HG03039 (cell line): Measurements from ENCODE around the gene TREML2.
"Not testable (repeated sequence)": the region's sequence is repeated elsewhere in the genome, so short reads cannot be mapped to it uniquely, and the experiment has no call there.

Experiments
- ATAC-seq: cut with Tn5 transposase; IDR thresholded peaks from one replicate; pipeline ENCODE4 v1.9.1; 2021; ENCODE audit warnings: mild to moderate bottlenecking, moderate library complexity; ENCODE audit not compliant: unreplicated experiment

Gene TREML2

GRCh38 chr6:41209547-41210320 lies 8.8 kb upstream of the TREML2 start:
- no peak for ATAC-seq

- no peak for ATAC-seq
Observed at GRCh38 chr6:41208439-41209106, 7.6 kb upstream of the TREML2 start.

DNA sequence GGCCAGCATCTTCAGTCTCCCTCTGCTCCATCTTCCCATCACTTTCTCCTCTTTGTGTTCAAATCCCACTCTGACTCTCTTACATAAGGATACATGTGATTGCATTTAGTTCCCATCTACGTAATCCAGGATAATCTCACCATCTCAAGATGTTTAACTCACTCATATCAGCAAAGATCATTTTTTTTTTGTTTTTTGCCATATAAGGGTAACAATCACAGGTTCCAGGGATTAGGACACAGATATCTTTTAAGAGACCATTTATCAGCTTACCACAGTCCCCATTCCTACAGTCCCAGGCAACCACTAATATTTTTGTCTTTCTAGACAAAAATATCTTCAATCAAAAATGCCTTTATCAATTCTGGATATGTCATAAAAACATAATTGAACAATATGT lies 3.2 kb upstream of the TREML2 start:
- no peak for ATAC-seq

- no peak for ATAC-seq
Observed at GRCh38 chr6:41201764-41202173, 820 bp upstream of the TREML2 start.

DNA sequence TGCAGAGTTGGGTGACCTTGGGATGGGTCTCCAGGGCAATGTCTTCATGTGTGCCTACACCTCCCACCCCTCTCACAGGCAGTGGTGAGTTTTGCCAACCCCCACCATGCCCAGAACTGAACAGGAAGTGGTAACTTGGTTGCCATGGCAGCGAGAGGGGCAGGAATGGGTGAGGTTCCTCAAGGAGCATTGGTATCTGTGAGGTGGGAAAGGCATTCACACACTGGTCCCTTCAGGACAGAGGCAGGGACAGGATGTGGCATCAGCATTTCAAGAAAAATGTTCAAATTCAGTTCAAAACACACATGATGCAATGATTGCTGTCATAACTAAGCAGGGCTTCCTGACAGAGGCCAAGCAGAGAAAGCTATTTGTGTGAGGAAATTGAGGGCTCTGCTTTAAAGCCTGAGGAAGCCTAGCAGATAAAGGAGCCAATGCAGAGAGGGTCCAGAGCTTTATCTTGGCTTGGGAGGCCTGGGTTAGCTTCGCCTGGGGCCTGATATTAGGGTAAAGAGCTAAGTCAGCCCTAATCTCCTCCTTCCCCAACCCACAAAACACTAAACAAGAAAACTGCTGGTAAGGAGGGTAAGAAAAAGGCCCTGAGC lies 551 bp downstream of the TREML2 start:
- no peak for ATAC-seq

DNA sequence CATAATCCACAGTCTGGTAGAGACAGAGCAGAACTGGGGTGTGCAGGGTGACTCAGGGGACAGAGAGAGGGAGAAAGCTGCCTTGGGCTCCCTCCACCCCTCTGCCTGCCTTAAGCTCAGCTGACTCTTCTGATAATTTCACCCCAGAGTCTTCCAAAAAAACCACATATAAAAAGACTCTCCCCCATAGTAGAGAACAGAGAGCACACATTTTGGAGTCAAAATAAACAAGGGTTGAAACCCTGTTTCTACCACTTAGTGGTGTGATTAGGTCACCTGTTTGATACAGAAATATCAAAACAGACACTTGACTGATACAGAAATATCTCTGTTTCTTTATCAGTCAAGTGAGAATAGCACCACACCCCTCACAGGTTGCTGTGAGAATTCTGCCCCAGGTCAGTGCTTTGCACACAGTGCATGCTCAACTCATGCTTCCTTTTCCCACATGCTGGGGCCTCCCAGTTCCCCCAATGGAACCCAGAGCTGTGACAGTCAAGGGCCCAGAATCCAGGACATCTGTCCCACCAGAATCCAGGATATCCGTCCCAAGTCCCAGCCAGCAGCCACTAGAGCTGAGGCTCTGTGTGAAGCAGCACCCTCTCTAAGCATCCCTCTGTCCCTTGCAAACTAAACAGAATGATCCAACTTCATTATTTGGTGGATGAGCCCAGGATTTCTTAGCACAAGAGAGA lies 1.2 kb downstream of the TREML2 start:
- no peak for ATAC-seq

GRCh38 chr6:41197234-41197633 lies 3.7 kb downstream of the TREML2 start:
- ATAC-seq = no peak

GRCh38 chr6:41194386-41194785 lies 6.6 kb downstream of the TREML2 start:
- no peak for ATAC-seq

DNA sequence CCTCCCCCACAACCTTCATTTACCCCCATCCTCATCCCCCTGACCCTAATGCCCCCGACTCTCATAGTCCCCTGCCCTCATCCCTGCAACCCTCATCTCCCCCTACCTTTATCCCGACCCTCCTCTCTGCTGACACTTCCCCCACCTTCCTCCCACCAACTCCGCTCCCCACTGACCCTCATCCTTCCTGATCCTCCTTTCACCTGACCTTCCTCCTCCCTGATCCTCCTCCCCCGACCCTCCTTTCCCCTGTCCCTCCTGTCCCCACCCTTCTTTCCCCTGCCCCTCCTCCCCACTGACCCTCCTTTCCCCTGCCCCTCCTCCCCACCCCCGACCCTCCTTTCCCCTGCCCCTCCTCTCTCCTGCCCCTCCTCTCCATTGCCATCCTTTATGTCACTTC lies 7.1 kb downstream of the TREML2 start:
- no peak for ATAC-seq

- no peak for ATAC-seq
Observed at GRCh38 chr6:41193171-41193734, 7.7 kb downstream of the TREML2 start.

DNA sequence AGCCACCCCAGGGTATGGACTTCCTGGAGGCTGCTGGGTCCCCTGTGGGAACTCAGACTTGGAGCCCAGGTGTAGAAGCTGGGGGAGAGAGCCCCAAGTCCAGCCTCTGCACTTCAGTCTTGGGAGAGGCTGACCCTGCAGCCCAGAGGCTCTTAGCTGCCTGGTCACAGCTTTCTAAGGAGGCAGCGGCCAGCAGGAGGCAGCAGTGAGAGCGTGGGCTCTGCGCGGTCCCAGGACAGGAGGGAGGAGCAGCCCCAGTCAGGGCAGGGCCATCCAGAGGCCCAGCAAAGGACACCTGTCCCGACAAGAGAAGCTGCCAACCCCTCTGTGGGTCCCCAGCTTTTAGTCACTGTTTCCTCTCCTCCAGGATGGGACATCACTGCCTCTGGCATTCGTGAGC lies 9.4 kb downstream of the TREML2 start:
- no peak for ATAC-seq

GRCh38 chr6:41190791-41191190 lies 10.2 kb downstream of the TREML2 start:
- no peak for ATAC-seq

DNA sequence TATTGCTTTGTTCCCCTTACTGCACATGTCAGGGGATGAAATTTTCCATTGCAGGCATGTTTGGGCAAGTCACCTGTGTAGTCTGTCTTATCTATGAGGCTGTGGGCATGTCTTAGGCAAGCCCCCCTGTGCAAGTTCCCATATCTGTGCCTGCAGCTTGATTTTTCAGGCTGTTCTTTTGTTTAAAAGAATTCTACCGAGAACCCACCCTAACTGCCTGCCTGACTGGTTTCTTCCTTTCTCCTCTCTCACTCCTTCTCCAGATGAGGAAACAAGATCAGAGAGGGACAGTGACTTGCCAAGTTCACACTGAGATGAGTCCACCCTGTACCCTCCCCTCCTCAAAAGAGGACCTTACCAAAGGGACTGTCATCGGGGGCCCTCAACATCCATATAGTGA lies 11.0 kb downstream of the TREML2 start:
- ATAC-seq = no peak

GRCh38 chr6:41189046-41189445 lies 11.9 kb downstream of the TREML2 start:
- not testable (repeated sequence) for ATAC-seq

DNA sequence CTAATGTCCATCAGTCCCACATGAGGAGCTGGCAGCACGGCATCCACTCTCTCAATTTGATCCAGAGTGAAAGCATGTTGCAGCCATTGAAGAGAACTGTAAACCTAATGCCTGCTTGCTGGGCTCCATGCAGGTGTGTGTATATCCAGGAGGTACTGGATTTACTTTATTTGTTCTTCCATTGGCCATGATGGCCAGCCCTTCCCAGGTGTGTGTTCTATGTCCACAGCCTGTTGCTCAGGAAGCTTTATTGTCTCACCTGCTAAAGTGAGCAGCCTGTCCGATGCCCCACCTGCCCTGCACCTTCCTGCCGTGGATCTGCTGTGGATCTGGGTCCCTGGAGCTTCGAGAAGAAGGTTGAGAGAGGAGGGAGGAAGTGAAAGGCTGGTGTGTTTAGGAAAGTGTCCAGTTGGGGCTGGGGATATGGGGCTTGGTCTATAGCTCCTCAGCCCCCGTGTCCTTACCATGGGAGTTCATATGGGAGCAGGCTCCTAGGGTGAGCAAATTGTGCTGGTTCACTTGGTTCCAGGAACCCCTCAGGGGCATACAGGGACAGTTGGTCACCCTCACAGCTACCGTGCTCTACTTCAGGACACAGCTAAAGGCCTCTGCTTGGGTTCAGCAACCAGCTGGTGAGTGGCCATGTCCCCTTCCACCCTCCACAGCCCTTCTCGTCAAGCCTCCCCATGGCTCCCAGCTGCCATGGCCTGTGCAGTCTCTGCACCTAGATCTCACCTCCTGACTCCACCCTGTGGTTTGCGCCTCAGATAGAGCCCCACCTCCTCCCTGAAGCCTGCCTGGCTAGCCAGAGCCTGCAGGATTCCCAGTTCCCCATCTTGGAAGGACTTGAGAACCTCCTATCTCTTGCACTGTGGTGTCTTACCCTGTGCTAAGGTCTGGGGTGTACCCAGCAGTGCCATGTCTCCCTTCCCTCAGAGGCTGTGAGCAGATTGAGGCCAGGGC lies 12.7 kb downstream of the TREML2 start:
- ATAC-seq = no peak

DNA sequence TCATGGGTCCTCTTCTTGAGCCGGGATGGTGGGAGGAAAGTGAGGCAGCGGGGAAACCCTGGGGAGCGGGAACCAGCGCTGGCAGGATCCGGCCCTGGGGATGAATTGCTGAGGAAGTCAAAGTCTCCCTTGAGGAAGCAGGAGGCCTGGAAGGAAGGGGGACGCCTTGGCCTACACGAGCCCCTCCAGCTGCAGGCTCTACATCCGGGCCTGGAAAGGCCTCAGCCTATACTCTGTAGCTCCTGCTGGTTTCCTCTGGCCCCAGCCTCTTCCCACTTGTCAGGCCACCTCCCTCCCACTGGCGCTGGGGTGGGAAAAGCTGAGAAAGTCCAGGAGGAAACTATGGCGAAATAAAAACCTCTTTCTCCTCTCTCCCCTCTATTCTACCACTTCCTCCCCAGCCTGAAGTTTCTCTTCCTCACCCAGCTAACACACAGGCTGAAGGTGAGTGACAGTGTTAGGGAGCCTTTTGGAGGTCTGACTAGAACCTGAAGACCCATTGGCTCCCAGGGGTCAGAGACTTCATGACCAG lies 14.9 kb downstream of the TREML2 start:
- ATAC-seq = no peak

GRCh38 chr6:41184761-41185160 lies 16.2 kb downstream of the TREML2 start:
- no peak for ATAC-seq

GRCh38 chr6:41182069-41183034 lies 18.6 kb downstream of the TREML2 start:
- ATAC-seq = no peak

GRCh38 chr6:41181566-41181965 lies 19.4 kb downstream of the TREML2 start:
- no peak for ATAC-seq
